IPS-NIHi7 (cell line): ENCODE measurements around the gene DNMT3L.
"Not testable (repeated sequence)": the region's sequence is repeated elsewhere in the genome, so short reads cannot be mapped to it uniquely, and the experiment has no call there.

Experiments used
- DNase-seq: peaks from one replicate; pipeline ENCODE4 v3.0.0; 2012; ENCODE audit warnings: mixed read lengths; ENCODE audit errors: extremely low spot score

Gene DNMT3L

DNA sequence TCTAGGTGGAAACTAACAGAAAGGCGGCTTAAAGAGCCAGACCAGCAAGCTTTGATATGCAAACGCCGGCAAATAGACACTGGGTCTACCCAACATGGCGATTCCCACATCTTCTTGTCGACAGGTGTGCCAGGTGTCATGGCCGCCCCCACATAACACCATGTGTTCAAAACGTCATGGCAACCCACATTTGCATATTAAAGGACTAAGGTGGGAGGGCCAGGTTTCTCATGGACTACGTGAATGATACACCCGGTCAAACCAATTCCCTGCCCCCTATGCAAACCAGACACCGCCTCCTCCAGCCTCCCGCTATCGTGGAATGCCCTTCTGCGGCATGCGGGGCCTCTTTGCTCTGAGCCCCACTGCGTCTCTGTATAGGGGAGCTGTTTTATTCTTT lies 62.2 kb downstream of the DNMT3L start:
- peak; percentile 15 for DNase-seq

DNA sequence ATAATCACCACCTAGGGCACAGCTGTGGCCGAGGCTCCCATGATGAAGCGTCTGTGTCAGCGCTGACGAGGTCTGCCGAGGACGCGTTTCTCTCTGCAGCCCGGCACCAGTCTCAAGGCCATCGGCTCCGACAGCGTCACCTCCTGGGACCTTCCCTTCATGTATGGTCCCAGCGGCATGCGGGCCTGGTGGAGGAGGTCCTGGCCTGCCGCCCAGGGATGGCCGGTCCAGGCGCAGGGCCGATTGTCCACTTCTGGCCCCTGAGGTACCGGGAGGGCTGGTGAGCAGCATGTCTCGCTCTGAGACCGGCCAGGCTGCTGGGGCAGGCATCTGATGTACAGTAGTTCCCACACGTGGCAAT lies 64.6 kb downstream of the DNMT3L start:
- DNase-seq, result not testable (repeated sequence)
